Fibroblast of lung (primary cell): ENCODE results near the gene VPS35L.

Experiments used
- CTCF ChIP-seq, 2 donors: IDR thresholded peaks in 1 of 2; conservative IDR thresholded peaks in 1 of 2; 1 replicate in 1 of 2; 2 replicates in 1 of 2; pipeline ENCODE4 v1.5.1; 2011 to 2012; ENCODE audit warnings: low read length in 2 of 2, control low read depth in 1 of 2, inconsistent platforms in 1 of 2, low read depth in 1 of 2, mild to moderate bottlenecking in 1 of 2
- EZH2 ChIP-seq: IDR thresholded peaks from 2 replicates; pipeline ENCODE4 v1.5.1; 2012; ENCODE audit warnings: low read length, control low read depth, mild to moderate bottlenecking; ENCODE audit errors: missing control alignments

- TF ChIP-seq CTCF (conservative IDR thresholded peaks at IDR 0.05 in 1 of 2, IDR thresholded peaks at IDR 0.05 in 1 of 2; ENCODE audit: low read depth in 1 of 2, low read length in 2 of 2), result no peak
- no peak for TF ChIP-seq EZH2
Observed at GRCh38 chr16:19566362-19566761, 10.9 kb downstream of the VPS35L start.
